ENCODE data around the gene CDK5RAP3.

DNA sequence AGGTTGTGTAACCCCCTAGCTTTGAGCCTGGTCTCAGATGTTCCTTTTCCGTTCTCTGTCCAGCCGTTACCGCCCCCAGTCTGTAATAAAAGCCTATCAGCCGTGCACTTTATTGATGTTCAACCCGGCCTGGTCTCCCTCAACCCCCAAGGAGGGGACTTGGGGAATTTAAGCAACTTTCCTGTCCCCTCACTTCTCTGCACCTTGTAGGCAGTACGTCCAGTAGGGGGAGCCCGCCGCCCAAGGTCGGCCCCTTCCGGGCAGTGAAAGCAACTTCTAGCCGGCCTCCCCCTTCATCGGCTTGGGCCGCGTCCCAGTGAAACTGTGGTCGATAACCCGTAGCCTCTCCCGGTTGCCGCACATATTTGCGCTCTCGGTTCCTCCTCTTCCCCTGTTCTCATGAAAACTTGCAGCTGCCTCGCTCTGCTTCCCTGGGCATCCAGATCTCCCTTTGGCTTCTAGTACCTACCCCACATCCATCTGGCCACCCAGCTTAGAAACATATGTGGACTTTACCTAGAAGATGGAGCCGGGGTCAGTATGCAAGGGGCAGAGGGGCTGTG is 21.6 kb upstream of the CDK5RAP3 start:
- TF ChIP-seq, protein P1, sequence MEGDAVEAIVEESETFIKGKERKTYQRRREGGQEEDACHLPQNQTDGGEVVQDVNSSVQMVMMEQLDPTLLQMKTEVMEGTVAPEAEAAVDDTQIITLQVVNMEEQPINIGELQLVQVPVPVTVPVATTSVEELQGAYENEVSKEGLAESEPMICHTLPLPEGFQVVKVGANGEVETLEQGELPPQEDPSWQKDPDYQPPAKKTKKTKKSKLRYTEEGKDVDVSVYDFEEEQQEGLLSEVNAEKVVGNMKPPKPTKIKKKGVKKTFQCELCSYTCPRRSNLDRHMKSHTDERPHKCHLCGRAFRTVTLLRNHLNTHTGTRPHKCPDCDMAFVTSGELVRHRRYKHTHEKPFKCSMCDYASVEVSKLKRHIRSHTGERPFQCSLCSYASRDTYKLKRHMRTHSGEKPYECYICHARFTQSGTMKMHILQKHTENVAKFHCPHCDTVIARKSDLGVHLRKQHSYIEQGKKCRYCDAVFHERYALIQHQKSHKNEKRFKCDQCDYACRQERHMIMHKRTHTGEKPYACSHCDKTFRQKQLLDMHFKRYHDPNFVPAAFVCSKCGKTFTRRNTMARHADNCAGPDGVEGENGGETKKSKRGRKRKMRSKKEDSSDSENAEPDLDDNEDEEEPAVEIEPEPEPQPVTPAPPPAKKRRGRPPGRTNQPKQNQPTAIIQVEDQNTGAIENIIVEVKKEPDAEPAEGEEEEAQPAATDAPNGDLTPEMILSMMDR (IDR thresholded peaks at IDR 0.05): peak; percentile 87 to 93 (median 90)
- no peak for TF ChIP-seq POLR2A (IDR thresholded peaks at IDR 0.05)
